Measurements from ENCODE around the gene GSE1.

- no peak for TF ChIP-seq CTCF (optimal IDR thresholded peaks at IDR 0.05 in 1 of 3, IDR thresholded peaks at IDR 0.05 in 1 of 3, conservative IDR thresholded peaks at IDR 0.05 in 1 of 3; ENCODE audit: extremely low read depth in 1 of 3, insufficient read depth in 2 of 3, low read length in 3 of 3)
- TF ChIP-seq EZH2 (IDR thresholded peaks at IDR 0.05; ENCODE audit: low read length): no peak
Measured at GRCh38 chr16:85648805-85649204, 35.7 kb downstream of the GSE1 start.

Measured in keratinocyte (primary cell).